IMR-90 (cell line): ENCODE measurements around the gene LCNL1. TPM values are rescaled to one million over a fixed set of nuclear protein-coding genes. Genes with fewer than 3 reads are reported as not detected.

Experiments used
- ATAC-seq: fragments of 200-7000 bp; cut with Tn5 transposase; 2 replicates; pipeline ENCODE4 v1.9.1; 2020; ENCODE audit warnings: low read depth, mild to moderate bottlenecking, moderate library complexity
- BruUV-seq: library from RNA; stranded (reverse); fragments of 400-500 nt; replicated peaks from 2 replicates; lab custom pipeline; 2021; lab: Mats Ljungman, UMichigan
- CTCF ChIA-PET: fragments of 300-600 bp; formaldehyde crosslinking; extraction: SDS; loops from one replicate; lab custom pipeline; 2021; ENCODE audit warnings: antibody characterized with exemption; lab: Yijun Ruan, JAX
- POLR2A ChIA-PET: fragments of 300-600 bp; sonication (Branson Sonifier 250); formaldehyde crosslinking; loops from one replicate; lab custom pipeline; 2022; ENCODE audit warnings: antibody characterized with exemption; ENCODE audit not compliant: unreplicated experiment; lab: Charles Lee
- DNase-seq: peaks from one replicate; pipeline ENCODE4 v3.0.0; 2013
- H2AFZ ChIP-seq: replicated peaks from 2 replicates; pipeline ENCODE3; 2013; ENCODE audit warnings: low read length, mild to moderate bottlenecking; ENCODE audit not compliant: poor library complexity
- H2AK5ac ChIP-seq: 2 replicates; pipeline ENCODE4 v1.6.1; 2013; ENCODE audit warnings: low read depth, low read length, inconsistent platforms
- H2AK9ac ChIP-seq: replicated peaks from 2 replicates; pipeline ENCODE3; 2013; ENCODE audit warnings: mild to moderate bottlenecking, low read depth, low read length, moderate library complexity; ENCODE audit not compliant: poor library complexity
- H2BK120ac ChIP-seq: 2 replicates; pipeline ENCODE4 v1.6.1; 2013; ENCODE audit warnings: low read depth, low read length, inconsistent platforms
- H2BK15ac ChIP-seq: 3 replicates; pipeline ENCODE4 v1.6.1; 2013; ENCODE audit warnings: low read depth, low read length, inconsistent platforms
- H2BK20ac ChIP-seq: 2 replicates; pipeline ENCODE4 v1.6.1; 2013; ENCODE audit warnings: low read depth, mild to moderate bottlenecking, inconsistent platforms, low read length, moderate library complexity
- H2BK5ac ChIP-seq: 2 replicates; pipeline ENCODE4 v1.6.1; 2013; ENCODE audit warnings: mild to moderate bottlenecking, low read depth, low read length, inconsistent platforms; ENCODE audit not compliant: poor library complexity, severe bottlenecking
- H3K14ac ChIP-seq: replicated peaks from 2 replicates; pipeline ENCODE4 v1.6.1; 2013; ENCODE audit warnings: low read depth, low read length, inconsistent platforms
- H3K18ac ChIP-seq: 2 replicates; pipeline ENCODE4 v1.6.1; 2013; ENCODE audit warnings: low read depth, low read length, control low read depth
- H3K23ac ChIP-seq: 2 replicates; pipeline ENCODE4 v1.6.1; 2013; ENCODE audit warnings: low read depth, low read length, inconsistent platforms
- H3K27ac ChIP-seq: 2 replicates; pipeline ENCODE4 v1.5.1; 2013; ENCODE audit warnings: mild to moderate bottlenecking, control low read depth, low read length; ENCODE audit not compliant: insufficient read depth
- H3K27me3 ChIP-seq: 2 replicates; pipeline ENCODE4 v1.6.1; 2013; ENCODE audit warnings: low read length; ENCODE audit not compliant: control insufficient read depth, insufficient read depth
- H3K36me3 ChIP-seq: 2 replicates; pipeline ENCODE4 v1.6.1; 2013; ENCODE audit warnings: low read length, mixed read lengths; ENCODE audit not compliant: control insufficient read depth, insufficient read depth
- H3K4ac ChIP-seq: 2 replicates; pipeline ENCODE4 v1.6.1; 2013; ENCODE audit warnings: low read depth, low read length, inconsistent platforms
- H3K4me1 ChIP-seq: 2 replicates; pipeline ENCODE4 v1.6.1; 2013; ENCODE audit warnings: low read length, mixed read lengths; ENCODE audit not compliant: control insufficient read depth, insufficient read depth
- H3K4me2 ChIP-seq: 2 replicates; pipeline ENCODE4 v1.6.1; 2013; ENCODE audit warnings: low read depth, mild to moderate bottlenecking, control low read depth, low read length, moderate library complexity
- H3K4me3 ChIP-seq: 2 replicates; pipeline ENCODE4 v1.5.1; 2013; ENCODE audit warnings: low read depth, mild to moderate bottlenecking, control low read depth, low read length, moderate library complexity; ENCODE audit not compliant: insufficient read depth
- H3K56ac ChIP-seq: 2 replicates; pipeline ENCODE4 v1.6.1; 2013; ENCODE audit warnings: low read length, inconsistent platforms; ENCODE audit not compliant: insufficient read depth; ENCODE audit errors: extremely low read depth
- H3K79me1 ChIP-seq, 2 experiments: 2 replicates each; pipeline ENCODE4 v1.6.1; 2013; ENCODE audit warnings: low read length in 2 of 2, inconsistent platforms in 1 of 2, low read depth in 1 of 2
- H3K9ac ChIP-seq: 2 replicates; pipeline ENCODE4 v1.6.1; 2013; ENCODE audit warnings: low read depth, low read length, control low read depth
- H3K9me1 ChIP-seq: 2 replicates; pipeline ENCODE4 v1.6.1; 2013; ENCODE audit warnings: low read length, inconsistent platforms; ENCODE audit not compliant: insufficient read depth
- H3K9me3 ChIP-seq: 2 replicates; pipeline ENCODE4 v1.6.1; 2013; ENCODE audit warnings: low read length; ENCODE audit not compliant: control insufficient read depth, insufficient read depth
- H4K20me1 ChIP-seq: 2 replicates; pipeline ENCODE4 v1.6.1; 2013; ENCODE audit warnings: low read length, inconsistent platforms; ENCODE audit not compliant: insufficient read depth
- H4K5ac ChIP-seq: 2 replicates; pipeline ENCODE4 v1.6.1; 2013; ENCODE audit warnings: mild to moderate bottlenecking, low read depth, low read length, control low read depth
- H4K8ac ChIP-seq, 2 experiments: 2 replicates each; pipeline ENCODE4 v1.6.1; 2013; ENCODE audit warnings: low read depth in 2 of 2, low read length in 2 of 2, control low read depth in 1 of 2, inconsistent platforms in 1 of 2
- H4K91ac ChIP-seq: 2 replicates; pipeline ENCODE4 v1.6.1; 2013; ENCODE audit warnings: low read depth, low read length, inconsistent platforms; ENCODE audit not compliant: insufficient read depth
- CEBPB ChIP-seq: IDR thresholded peaks from 2 replicates; pipeline ENCODE4 v1.6.1; 2012; ENCODE audit warnings: low read depth, low read length, improper control_type of control experiment
- MAFK ChIP-seq: IDR thresholded peaks from 2 replicates; pipeline ENCODE4 v1.6.1; 2012; ENCODE audit warnings: low read depth, low read length, improper control_type of control experiment
- RAD21 ChIP-seq: IDR thresholded peaks from 2 replicates; pipeline ENCODE4 v1.6.1; 2012; ENCODE audit warnings: low read length, improper control_type of control experiment
- RCOR1 ChIP-seq: IDR thresholded peaks from 2 replicates; pipeline ENCODE4 v1.6.1; 2012; ENCODE audit warnings: mild to moderate bottlenecking, low read length, improper control_type of control experiment; ENCODE audit not compliant: insufficient replicate concordance
- WGBS, 2 experiments: methylation state at CpG; one replicate each; pipeline versions ENCODE4 v1.1.5 to v1.1.7; 2013; ENCODE audit warnings: missing lambda C conversion rate in 2 of 2; ENCODE audit not compliant: insufficient read length in 1 of 2; ENCODE audit errors: extremely low coverage in 2 of 2; 5-methylcytosine and 5-hydroxymethylcytosine counted together
- dilution Hi-C: fragments of 300-500 bp; cut with HindIII; formaldehyde crosslinking; loops from one replicate; pipeline ENCODE4 v1.14.3; 2018; ENCODE audit warnings: low sequenced_read_pairs; ENCODE audit not compliant: unreplicated experiment
- in situ Hi-C: fragments of 300-500 bp; cut with MboI; formaldehyde crosslinking; loops from 3 replicates; pipeline ENCODE4 v1.14.3; 2019; ENCODE audit warnings: low sequenced_read_pairs, inconsistent platforms, mixed read lengths
- intact Hi-C: fragments of 100-400 bp; cut with micrococcal nuclease; formaldehyde crosslinking; loops from 2 replicates; pipeline ENCODE4 v1.10.0; 2022
- polyA plus RNA-seq, 3 experiments: library from polyadenylated mRNA; depleted of rRNA; stranded (reverse); fragments of >200 nt; gene quantifications; 2 replicates each; pipeline ENCODE4 v1.2.3, GENCODE V29; 2012; ENCODE audit warnings: low replicate concordance in 1 of 3
- total RNA-seq: library from RNA; depleted of rRNA; stranded (reverse); fragments of >200 nt; gene quantifications from 2 replicates; pipeline ENCODE4 v1.2.3, GENCODE V29; 2012
- TF ChIP-seq, protein P1 (sequence below): fragments of 150-350 bp; IDR thresholded peaks from 2 replicates; pipeline ENCODE4 v1.6.1; 2016; ENCODE audit warnings: low read depth, mild to moderate bottlenecking, low read length, moderate library complexity, borderline replicate concordance
- TF ChIP-seq, protein P2 (sequence below): fragments of 150-350 bp; IDR thresholded peaks from 2 replicates; pipeline ENCODE4 v1.6.1; 2017; ENCODE audit warnings: mild to moderate bottlenecking, antibody characterized with exemption, low read length, low read depth

The LCNL1 gene
- total and polyA plus RNA-seq, 2 of the 4 experiments (the other 2 are of a cell fraction) = 0.15 TPM; not detected in 1

DNA sequence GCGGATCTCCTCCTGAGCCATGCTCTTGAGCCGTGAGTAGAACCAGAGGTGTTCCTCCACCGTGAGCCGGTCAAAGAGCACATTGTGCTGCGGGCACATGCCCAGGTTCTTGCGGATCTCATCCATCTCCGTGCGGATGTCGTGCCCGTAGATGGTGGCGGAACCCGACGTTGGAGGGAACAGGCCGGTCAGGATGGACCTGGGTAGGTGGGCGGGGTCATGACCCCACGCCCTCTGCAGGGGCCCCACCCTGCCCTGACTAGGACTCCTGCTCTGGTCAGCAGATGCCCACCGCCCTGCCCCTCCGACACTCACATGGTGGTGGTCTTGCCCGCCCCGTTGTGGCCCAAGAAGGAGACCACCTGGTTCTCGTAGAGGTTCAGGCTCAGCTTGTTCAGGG, 33.2 kb downstream of the LCNL1 start:
- ATAC-seq (no peak), DNase-seq (no peak)
- Histone ChIP-seq H3K23ac (no peak overlapping the region), H3K9me3 (no peaks in the 10 kb centered on the region), H3K14ac (no peak overlapping the region), H3K4ac (no peak overlapping the region), H3K79me1 (no peaks in the 10 kb centered on the region), H3K4me1 (no peaks in the 10 kb centered on the region), H4K8ac (no peak overlapping the region), H2AK9ac (no peak overlapping the region), H2BK5ac (no peak overlapping the region), H2AK5ac (no peak overlapping the region), H3K4me3 (no peak overlapping the region), H4K20me1 (no peaks in the 10 kb centered on the region; the same call in 1 of the 2 replicates), H4K91ac (no peak overlapping the region), H3K9ac (no peak overlapping the region), H2BK120ac (no peak overlapping the region), H3K4me2 (no peak overlapping the region), H3K56ac (no peak overlapping the region), H3K18ac (no peak overlapping the region), H3K36me3 (peaks cover 42% of the 10 kb centered on the region; the same call in 1 of the 2 replicates), H3K9me1 (no peaks in the 10 kb centered on the region), H2AFZ (no peak overlapping the region), H3K27me3 (no peaks in the 10 kb centered on the region), H4K5ac (no peak overlapping the region), H3K27ac (no peak overlapping the region), H2BK15ac (no peak overlapping the region), H2BK20ac (no peak overlapping the region)
- intact Hi-C loops (no loop called here), dilution Hi-C loops (no loop called here), in situ Hi-C loops (no loop called here)
- WGBS, 2 experiments = 96% methylated on average over 19 of the region's 21 CpGs; no CpG with 5 or more reads in 1 of the 2 experiments
- POLR2A ChIA-PET = no interaction called here
- BruUV-seq = no TSS peak
- no peak for TF ChIP-seq MAFK
- TF ChIP-seq RAD21 = no peak
- no peak for TF ChIP-seq CEBPB
- TF ChIP-seq, protein P1, sequence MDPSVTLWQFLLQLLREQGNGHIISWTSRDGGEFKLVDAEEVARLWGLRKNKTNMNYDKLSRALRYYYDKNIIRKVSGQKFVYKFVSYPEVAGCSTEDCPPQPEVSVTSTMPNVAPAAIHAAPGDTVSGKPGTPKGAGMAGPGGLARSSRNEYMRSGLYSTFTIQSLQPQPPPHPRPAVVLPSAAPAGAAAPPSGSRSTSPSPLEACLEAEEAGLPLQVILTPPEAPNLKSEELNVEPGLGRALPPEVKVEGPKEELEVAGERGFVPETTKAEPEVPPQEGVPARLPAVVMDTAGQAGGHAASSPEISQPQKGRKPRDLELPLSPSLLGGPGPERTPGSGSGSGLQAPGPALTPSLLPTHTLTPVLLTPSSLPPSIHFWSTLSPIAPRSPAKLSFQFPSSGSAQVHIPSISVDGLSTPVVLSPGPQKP = no peak
- TF ChIP-seq, protein P2, sequence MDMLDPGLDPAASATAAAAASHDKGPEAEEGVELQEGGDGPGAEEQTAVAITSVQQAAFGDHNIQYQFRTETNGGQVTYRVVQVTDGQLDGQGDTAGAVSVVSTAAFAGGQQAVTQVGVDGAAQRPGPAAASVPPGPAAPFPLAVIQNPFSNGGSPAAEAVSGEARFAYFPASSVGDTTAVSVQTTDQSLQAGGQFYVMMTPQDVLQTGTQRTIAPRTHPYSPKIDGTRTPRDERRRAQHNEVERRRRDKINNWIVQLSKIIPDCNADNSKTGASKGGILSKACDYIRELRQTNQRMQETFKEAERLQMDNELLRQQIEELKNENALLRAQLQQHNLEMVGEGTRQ = no peak
- TF ChIP-seq RCOR1 = no peak
- CTCF ChIA-PET = no interaction called here
